Skeletal muscle satellite cell (primary cell): Measurements from ENCODE around the gene IKBIP.
A peak's percentile ranks its signal among the peaks of the same experiment; 100 is the strongest.

Experiments
- small RNA-seq: library from RNA; depleted of rRNA; stranded (forward); fragments of <200 nt; gene quantifications from one replicate; pipeline ENCODE3, GENCODE V24; 2012

IKBIP gene

Small RNA genes lying within 50 kb of the gene (small RNA-seq; reads per million reads assigned to genes)
- 150 reads per million, percentile 97 among the genes with 10 or more reads in this experiment for gene SNORA53
